Subcutaneous adipose tissue (tissue), 4 donors: ENCODE measurements around the gene ELAVL1. TPM values are rescaled to one million over a fixed set of nuclear protein-coding genes. Genes with fewer than 3 reads are reported as not detected.

Experiments used
- total RNA-seq, 4 donors: library from RNA; depleted of rRNA; stranded (reverse); fragments of >200 nt; gene quantifications; one replicate each; pipeline ENCODE4 v1.1.0, GENCODE V29; 2016
- TF ChIP-seq, protein P1 (sequence below): fragments of 450-650 bp; IDR thresholded peaks from one replicate; pipeline ENCODE4 v1.5.1; 2016; ENCODE audit warnings: low read depth, mild to moderate bottlenecking, control low read depth, antibody characterized with exemption, moderate library complexity

ELAVL1 gene
- total RNA-seq: 10 to 100 TPM; 17.8 to 30.7 (median 26.1) TPM

DNA sequence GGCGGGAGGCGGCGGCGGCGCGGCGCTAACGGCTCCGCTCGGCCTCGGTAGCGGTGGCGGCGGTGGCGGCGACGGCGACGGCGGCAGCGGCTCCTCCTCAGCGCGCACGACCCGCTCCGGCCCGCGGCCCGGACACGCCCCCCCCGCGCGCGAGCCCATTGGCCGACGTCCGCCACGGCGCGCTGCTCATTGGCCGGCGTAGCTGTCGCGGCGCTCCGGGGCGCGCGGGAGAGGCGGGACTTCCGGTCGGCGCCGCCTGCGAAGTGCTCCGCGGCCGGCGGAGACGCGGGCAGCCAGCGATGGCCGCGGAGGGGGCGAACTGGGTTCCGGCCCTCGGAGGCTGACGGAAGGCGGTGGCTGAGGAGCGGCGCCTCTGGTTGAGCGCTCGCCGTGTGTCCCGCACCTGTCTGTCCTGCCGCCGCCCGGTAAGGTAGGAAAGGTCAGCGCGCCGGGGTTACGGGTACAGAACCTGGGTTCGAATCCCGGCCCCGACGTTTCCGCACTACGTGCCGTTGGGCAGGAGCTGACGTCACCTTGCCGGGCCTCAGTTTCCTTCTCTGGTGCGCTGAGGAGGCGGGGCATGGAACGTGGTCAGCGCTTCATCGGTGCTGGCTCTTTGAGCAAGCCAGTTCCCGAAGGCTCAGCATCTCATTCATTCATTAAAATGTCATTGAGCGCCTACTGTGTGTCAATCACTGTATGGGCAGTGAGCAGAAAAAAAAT is at the start of gene ELAVL1:
Gene ELAVL1 (minus strand): TSS at position 108 of the 723 bp plus-strand sequence. CDS start 13,826 bp downstream, outside the sequence.
- TF ChIP-seq, protein P1, sequence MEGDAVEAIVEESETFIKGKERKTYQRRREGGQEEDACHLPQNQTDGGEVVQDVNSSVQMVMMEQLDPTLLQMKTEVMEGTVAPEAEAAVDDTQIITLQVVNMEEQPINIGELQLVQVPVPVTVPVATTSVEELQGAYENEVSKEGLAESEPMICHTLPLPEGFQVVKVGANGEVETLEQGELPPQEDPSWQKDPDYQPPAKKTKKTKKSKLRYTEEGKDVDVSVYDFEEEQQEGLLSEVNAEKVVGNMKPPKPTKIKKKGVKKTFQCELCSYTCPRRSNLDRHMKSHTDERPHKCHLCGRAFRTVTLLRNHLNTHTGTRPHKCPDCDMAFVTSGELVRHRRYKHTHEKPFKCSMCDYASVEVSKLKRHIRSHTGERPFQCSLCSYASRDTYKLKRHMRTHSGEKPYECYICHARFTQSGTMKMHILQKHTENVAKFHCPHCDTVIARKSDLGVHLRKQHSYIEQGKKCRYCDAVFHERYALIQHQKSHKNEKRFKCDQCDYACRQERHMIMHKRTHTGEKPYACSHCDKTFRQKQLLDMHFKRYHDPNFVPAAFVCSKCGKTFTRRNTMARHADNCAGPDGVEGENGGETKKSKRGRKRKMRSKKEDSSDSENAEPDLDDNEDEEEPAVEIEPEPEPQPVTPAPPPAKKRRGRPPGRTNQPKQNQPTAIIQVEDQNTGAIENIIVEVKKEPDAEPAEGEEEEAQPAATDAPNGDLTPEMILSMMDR: no peak

- TF ChIP-seq, protein P1: no peak
Measured at GRCh38 chr19:8054169-8054568, 48.7 kb upstream of the ELAVL1 start.

DNA sequence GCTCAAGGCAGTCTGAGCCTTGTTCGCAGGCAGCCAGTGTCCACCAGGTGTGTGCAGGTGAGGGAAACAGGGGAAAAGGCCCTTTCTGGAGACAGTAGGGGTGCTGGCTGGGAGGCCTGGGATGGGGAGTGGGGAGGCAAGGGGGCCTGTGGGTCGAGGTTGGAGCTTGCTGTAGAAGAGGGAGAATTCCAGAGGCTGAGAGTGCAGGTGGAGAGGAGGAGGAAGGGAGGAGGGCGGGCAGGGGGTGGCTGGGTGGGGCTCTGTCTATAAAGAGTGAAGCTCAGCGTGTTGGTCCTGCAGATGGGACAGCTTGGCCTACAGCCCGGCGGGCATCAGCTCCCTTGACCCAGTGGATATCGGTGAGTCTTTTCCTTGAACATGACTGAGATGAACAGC is 47.0 kb upstream of the ELAVL1 start, which contains the start of gene CCL25:
Gene CCL25 (plus strand): TSS at position 297 of the 396 bp plus-strand sequence. CDS start 290 bp downstream, outside the sequence.
- TF ChIP-seq, protein P1: no peak

GRCh38 chr19:8050274-8051096 is 45.0 kb upstream of the ELAVL1 start:
- TF ChIP-seq, protein P1: no peak

GRCh38 chr19:8046569-8047165 is 41.2 kb upstream of the ELAVL1 start:
- TF ChIP-seq, protein P1: no peak

GRCh38 chr19:8045872-8046568 is 40.6 kb upstream of the ELAVL1 start:
- TF ChIP-seq, protein P1: no peak
